ENCODE results near the gene CRYZL1. TPM values are rescaled to one million over a fixed set of nuclear protein-coding genes. Genes with fewer than 3 reads are reported as not detected.

Gene CRYZL1
- total and polyA plus RNA-seq, 2 of the 8 experiments (the other 6 are each of a cell fraction or from before 2014, with no cell fraction given): 15.6 to 15.8 TPM

DNA sequence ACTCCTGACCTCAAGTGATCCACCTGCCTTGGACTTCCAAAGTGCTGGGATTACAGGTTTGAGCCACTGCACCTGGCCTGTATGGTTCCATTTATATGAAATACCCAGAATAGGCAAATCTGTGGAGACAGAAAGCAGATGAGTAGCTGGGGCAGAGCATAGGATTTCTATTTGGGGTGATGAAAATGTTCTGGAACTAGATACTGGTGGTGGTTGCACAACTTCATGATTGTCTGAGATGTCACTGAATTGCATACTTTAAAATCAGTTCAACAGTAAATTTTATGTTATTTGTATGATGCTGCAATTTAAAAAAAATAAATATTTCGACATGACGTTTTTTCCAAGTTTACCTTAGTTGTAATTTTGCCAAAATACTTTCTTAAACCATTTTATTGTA lies 24.6 kb upstream of the CRYZL1 start:
- Histone ChIP-seq H2BK20ac (ENCODE audit: low read length) (no peak overlapping the region), H3K4ac (replicated peaks; ENCODE audit: insufficient read length, low read depth, low read length) (no peak overlapping the region), H2BK12ac (ENCODE audit: low read depth, low read length) (no peak overlapping the region), H3K4me1 (replicated peaks in 1 of 4; ENCODE audit: control insufficient read depth in 3 of 4, insufficient read depth in 4 of 4, low read length in 3 of 4) (peaks cover 0 to 8% (median under 1%) of the 10 kb centered on the region in 4 experiments; a peak in 2 of 7 replicates), H3K27ac (ENCODE audit: low read depth, low read length) (no peak overlapping the region), H4K91ac (replicated peaks; ENCODE audit: insufficient read length, low read length) (no peak overlapping the region), H4K20me1 (replicated peaks in 1 of 2; ENCODE audit: control insufficient read depth in 1 of 2, insufficient read depth in 2 of 2, low read length in 2 of 2) (peaks cover 9 to 23% of the 10 kb centered on the region in 2 experiments), H3K79me2 (ENCODE audit: control insufficient read depth in 1 of 2, insufficient read depth in 2 of 2, low read length in 2 of 2) (peaks cover 19 to 98% of the 10 kb centered on the region in 2 experiments), H3K9me3 (ENCODE audit: insufficient read depth in 2 of 2, low read depth in 1 of 2, low read length in 1 of 2) (no peaks in the 10 kb centered on the region), H3K14ac (ENCODE audit: insufficient read length) (no peak overlapping the region), H3K4me3 (ENCODE audit: extremely low read depth in 1 of 4, insufficient read depth in 2 of 4, low read depth in 3 of 4, low read length in 4 of 4) (no peak overlapping the region), H2BK120ac (replicated peaks; ENCODE audit: low read depth, low read length) (no peak overlapping the region), H3K23me2 (ENCODE audit: low read depth, low read length) (no peaks in the 10 kb centered on the region), H4K8ac (ENCODE audit: extremely low read depth, insufficient read depth, low read length) (no peak overlapping the region), H2AFZ (ENCODE audit: low read length) (no peak overlapping the region), H4K5ac (ENCODE audit: insufficient read length, low read depth, low read length) (no peak overlapping the region), H3K36me3 (ENCODE audit: control insufficient read depth in 2 of 4, insufficient read depth in 4 of 4, low read length in 3 of 4) (no peaks in the 10 kb centered on the region), H3K79me1 (ENCODE audit: low read depth, low read length) (peaks cover 6% of the 10 kb centered on the region), H3K56ac (replicated peaks; ENCODE audit: insufficient read length, low read depth, low read length) (no peak overlapping the region), H3K23ac (ENCODE audit: insufficient read length) (no peak overlapping the region), H3K4me2 (ENCODE audit: insufficient read depth in 1 of 2, low read depth in 2 of 2, low read length in 2 of 2) (no peak overlapping the region), H3K18ac (ENCODE audit: extremely low read depth, low read length) (no peak overlapping the region), H3K27me3 (replicated peaks in 1 of 4; ENCODE audit: control insufficient read depth in 3 of 4, extremely low read depth in 1 of 4, insufficient read depth in 3 of 4, low read length in 3 of 4) (no peaks in the 10 kb centered on the region), H2AK5ac (ENCODE audit: low read depth, low read length) (no peak overlapping the region), H3K9ac (replicated peaks in 1 of 4; ENCODE audit: extremely low read depth in 1 of 4, low read depth in 3 of 4, low read length in 3 of 4) (no peak overlapping the region), H2BK5ac (ENCODE audit: low read depth, low read length) (no peak overlapping the region), H2BK15ac (ENCODE audit: low read length) (no peak overlapping the region)
- POLR2A ChIA-PET (ENCODE audit: partially characterized antibody): no interaction called here
- TF ChIP-seq NANOG (IDR thresholded peaks at IDR 0.05; ENCODE audit: insufficient read depth, low read depth, low read length, poor library complexity, severe bottlenecking): no peak
- no peak for TF ChIP-seq E2F6 (IDR thresholded peaks at IDR 0.05)
- TF ChIP-seq, protein P1, sequence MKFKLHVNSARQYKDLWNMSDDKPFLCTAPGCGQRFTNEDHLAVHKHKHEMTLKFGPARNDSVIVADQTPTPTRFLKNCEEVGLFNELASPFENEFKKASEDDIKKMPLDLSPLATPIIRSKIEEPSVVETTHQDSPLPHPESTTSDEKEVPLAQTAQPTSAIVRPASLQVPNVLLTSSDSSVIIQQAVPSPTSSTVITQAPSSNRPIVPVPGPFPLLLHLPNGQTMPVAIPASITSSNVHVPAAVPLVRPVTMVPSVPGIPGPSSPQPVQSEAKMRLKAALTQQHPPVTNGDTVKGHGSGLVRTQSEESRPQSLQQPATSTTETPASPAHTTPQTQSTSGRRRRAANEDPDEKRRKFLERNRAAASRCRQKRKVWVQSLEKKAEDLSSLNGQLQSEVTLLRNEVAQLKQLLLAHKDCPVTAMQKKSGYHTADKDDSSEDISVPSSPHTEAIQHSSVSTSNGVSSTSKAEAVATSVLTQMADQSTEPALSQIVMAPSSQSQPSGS (IDR thresholded peaks at IDR 0.05; ENCODE audit: low read length): no peak
- TF ChIP-seq SIN3A (conservative IDR thresholded peaks at IDR 0.05 in 1 of 2, IDR thresholded peaks at IDR 0.05 in 1 of 2; ENCODE audit: low read depth in 1 of 2, low read length in 2 of 2): no peak
- TF ChIP-seq TEAD4 (IDR thresholded peaks at IDR 0.05; ENCODE audit: low read depth, low read length): no peak
- TF ChIP-seq TAF7 (optimal IDR thresholded peaks at IDR 0.05; ENCODE audit: borderline replicate concordance, low read depth, low read length): no peak
- no peak for TF ChIP-seq EGR1 (IDR thresholded peaks at IDR 0.05; ENCODE audit: borderline replicate concordance, low read depth, low read length)
- TF ChIP-seq FOSL1 (IDR thresholded peaks at IDR 0.05; ENCODE audit: insufficient read depth, low read depth, low read length): no peak
- no peak for TF ChIP-seq TAF1 (IDR thresholded peaks at IDR 0.05; ENCODE audit: low read depth, low read length)
- no peak for TF ChIP-seq SUZ12 (IDR thresholded peaks at IDR 0.05; ENCODE audit: low read length)
- TF ChIP-seq CHD1 (IDR thresholded peaks at IDR 0.05; ENCODE audit: low read depth, low read length): no peak
- no peak for TF ChIP-seq BRCA1 (IDR thresholded peaks at IDR 0.05; ENCODE audit: low read depth, low read length)
- WGBS, 2 experiments (ENCODE audit: extremely low coverage in 1 of 2, insufficient coverage in 1 of 2, insufficient read length in 1 of 2, insufficient replicate concordance in 2 of 2, low coverage in 1 of 2, low lambda C conversion rate in 2 of 2, missing lambda C conversion rate in 1 of 2): 96% methylated on average over 2 of the region's 2 CpGs; no CpG with 5 or more reads in 1 of the 2 experiments
- CTCF ChIA-PET (ENCODE audit: partially characterized antibody): no interaction called here
- FAIRE-seq (no peak), DNase-seq (ENCODE audit: low read depth in 1 of 2, low spot score in 2 of 2) (no peak)

Measured in H1 (cell line).